NCI-H1092 (cell line): ENCODE measurements around the gene ZC3H7A.

Experiments
- DNase-seq: peaks from one replicate; lab custom pipeline; 2025; lab: John Stamatoyannopoulos, UW

The ZC3H7A gene

GRCh38 chr16:11737713-11738112, 59.3 kb downstream of the ZC3H7A start:
- no peak for DNase-seq

- DNase-seq: no peak
Observed at GRCh38 chr16:11736903-11737302, 60.2 kb downstream of the ZC3H7A start.

GRCh38 chr16:11735787-11736186, 61.3 kb downstream of the ZC3H7A start:
- DNase-seq: no peak

- no peak for DNase-seq
Observed at GRCh38 chr16:11734653-11735043, 62.4 kb downstream of the ZC3H7A start.

GRCh38 chr16:11734025-11734652, 62.9 kb downstream of the ZC3H7A start:
- DNase-seq: no peak

- DNase-seq: no peak
Observed at GRCh38 chr16:11731222-11731621, 65.8 kb downstream of the ZC3H7A start.

GRCh38 chr16:11729787-11730186, 67.3 kb downstream of the ZC3H7A start:
- DNase-seq: no peak

GRCh38 chr16:11727796-11728543, 69.1 kb downstream of the ZC3H7A start:
- no peak for DNase-seq

GRCh38 chr16:11726008-11726407, 71.0 kb downstream of the ZC3H7A start:
- no peak for DNase-seq

GRCh38 chr16:11725457-11725856, 71.6 kb downstream of the ZC3H7A start:
- no peak for DNase-seq

- no peak for DNase-seq
Observed at GRCh38 chr16:11722468-11722808, 74.6 kb downstream of the ZC3H7A start.

- DNase-seq: no peak
Observed at GRCh38 chr16:11721781-11722467, 75.1 kb downstream of the ZC3H7A start.

GRCh38 chr16:11719762-11720161, 77.3 kb downstream of the ZC3H7A start:
- no peak for DNase-seq

GRCh38 chr16:11719171-11719570, 77.9 kb downstream of the ZC3H7A start:
- DNase-seq: no peak

- DNase-seq: no peak
Observed at GRCh38 chr16:11717811-11718210, 79.2 kb downstream of the ZC3H7A start.

- no peak for DNase-seq
Observed at GRCh38 chr16:11716336-11716735, 80.7 kb downstream of the ZC3H7A start.

GRCh38 chr16:11715246-11715947, 81.7 kb downstream of the ZC3H7A start:
- DNase-seq: no peak

GRCh38 chr16:11712122-11712521, 84.9 kb downstream of the ZC3H7A start:
- no peak for DNase-seq

- DNase-seq: no peak
Observed at GRCh38 chr16:11711662-11712061, 85.4 kb downstream of the ZC3H7A start.

- DNase-seq: no peak
Observed at GRCh38 chr16:11708421-11708820, 88.6 kb downstream of the ZC3H7A start.

GRCh38 chr16:11707679-11708197, 89.3 kb downstream of the ZC3H7A start:
- DNase-seq: no peak

GRCh38 chr16:11706180-11706742, 90.8 kb downstream of the ZC3H7A start:
- DNase-seq: no peak
